Activated T-cell treated with anti-CD3 and anti-CD28 coated beads, Interleukin-2, amount 50 U/mL, for 4 hours (primary cell): ENCODE data around the gene RASAL2. TPM values are rescaled to one million over a fixed set of nuclear protein-coding genes. Genes with fewer than 3 reads are reported as not detected.
"Not testable (repeated sequence)": the region's sequence is repeated elsewhere in the genome, so short reads cannot be mapped to it uniquely, and the experiment has no call there.

Experiments used
- ATAC-seq, 2 donors: fragments of 200-7000 bp; cut with Tn5 transposase; one replicate each; pipeline ENCODE4 v1.10.0; 2021
- DNase-seq: peaks from one replicate; pipeline ENCODE4 v3.0.0-alpha.2; 2020
- H3K27me3 Mint-ChIP-seq: one replicate; pipeline ENCODE4 v1.8.0; 2021; ENCODE audit warnings: low read depth, mixed read lengths
- H3K36me3 Mint-ChIP-seq: one replicate; pipeline ENCODE4 v1.8.0; 2022; ENCODE audit warnings: mixed read lengths; ENCODE audit not compliant: insufficient read depth
- H3K4me1 Mint-ChIP-seq: one replicate; pipeline ENCODE4 v1.8.0; 2021; ENCODE audit warnings: low read depth, mixed read lengths
- H3K4me3 Mint-ChIP-seq: one replicate; pipeline ENCODE4 v1.8.0; 2021; ENCODE audit warnings: mild to moderate bottlenecking, moderate library complexity, mixed read lengths
- H3K9me3 Mint-ChIP-seq: one replicate; pipeline ENCODE4 v1.8.0; 2021; ENCODE audit warnings: mixed read lengths
- total RNA-seq, 3 donors: library from RNA; stranded (reverse); gene quantifications; one replicate each; pipeline ENCODE4 v1.2.1, GENCODE V29; 2021

The RASAL2 gene
- total RNA-seq, 3 donors from 2014 or later, result 0.03 to 0.15 (median 0.08) TPM

GRCh38 chr1:178232949-178233348 lies 139.0 kb downstream of the RASAL2 start:
- no peaks in the 10 kb centered on the region for H3K9me3 Mint-ChIP-seq
- no peak overlapping the region for H3K4me3 Mint-ChIP-seq
- H3K27me3 Mint-ChIP-seq, result no peaks in the 10 kb centered on the region
- no peaks in the 10 kb centered on the region for H3K4me1 Mint-ChIP-seq
- no peaks in the 10 kb centered on the region for H3K36me3 Mint-ChIP-seq
- ATAC-seq, result no peak
- no peak for DNase-seq

GRCh38 chr1:178237121-178237520 lies 143.2 kb downstream of the RASAL2 start:
- Mint-ChIP-seq H3K27me3 (no peaks in the 10 kb centered on the region), H3K9me3 (no peaks in the 10 kb centered on the region), H3K36me3 (no peaks in the 10 kb centered on the region), H3K4me1 (no peaks in the 10 kb centered on the region), H3K4me3 (no peak overlapping the region)
- DNase-seq (no peak), ATAC-seq (no peak)

- H3K27me3 Mint-ChIP-seq, result no peaks in the 10 kb centered on the region
- no peaks in the 10 kb centered on the region for H3K36me3 Mint-ChIP-seq
- DNase-seq, result no peak
- H3K9me3 Mint-ChIP-seq, result peaks cover 2% of the 10 kb centered on the region
- H3K4me1 Mint-ChIP-seq, result no peaks in the 10 kb centered on the region
- no peak overlapping the region for H3K4me3 Mint-ChIP-seq
- ATAC-seq, result no peak
Observed at GRCh38 chr1:178238722-178239510, 145.0 kb downstream of the RASAL2 start.

DNA sequence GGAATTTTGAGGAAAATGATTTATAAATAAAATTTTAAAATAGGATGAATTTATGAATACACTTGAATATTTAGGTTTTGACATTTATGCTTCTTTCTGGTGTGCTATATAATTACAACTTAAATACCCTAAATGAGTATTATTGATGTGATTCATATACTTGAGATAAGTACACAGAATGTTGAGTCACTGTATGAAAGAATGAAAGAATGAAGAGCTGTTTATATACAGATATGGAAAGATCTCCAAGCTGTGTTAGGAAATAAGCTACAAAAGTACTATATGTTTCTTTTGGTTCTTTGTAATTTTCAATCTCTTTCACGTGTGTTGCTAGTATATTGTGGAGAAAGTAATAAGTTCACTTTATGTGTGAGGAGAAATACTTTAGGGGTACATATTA lies 147.2 kb downstream of the RASAL2 start:
- Mint-ChIP-seq H3K4me1 (no peaks in the 10 kb centered on the region), H3K36me3 (no peaks in the 10 kb centered on the region), H3K9me3 (peaks cover 3% of the 10 kb centered on the region), H3K27me3 (no peaks in the 10 kb centered on the region), H3K4me3 (no peak overlapping the region)
- ATAC-seq, result no peak
- no peak for DNase-seq

DNA sequence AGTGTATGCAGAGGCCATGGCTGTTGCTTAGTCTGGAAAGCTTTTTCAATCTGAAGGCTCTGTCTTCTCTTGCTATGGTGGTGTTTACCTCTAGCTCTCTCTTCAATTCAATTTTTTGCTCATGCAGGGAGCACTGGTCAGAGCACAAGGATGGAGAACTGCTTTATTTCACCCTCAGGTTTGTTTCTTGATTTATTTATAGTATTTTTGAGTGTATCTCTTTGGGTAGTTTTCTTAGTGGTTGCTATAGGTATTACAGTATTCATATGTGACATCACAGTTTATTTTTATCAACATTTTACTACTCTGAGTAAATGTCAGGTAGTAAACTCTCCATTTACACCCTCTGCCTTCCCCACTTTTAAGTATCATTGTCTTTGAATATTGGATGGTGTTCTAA lies 147.9 kb downstream of the RASAL2 start:
- no peak for ATAC-seq
- H3K4me3 Mint-ChIP-seq, result no peak overlapping the region

DNA sequence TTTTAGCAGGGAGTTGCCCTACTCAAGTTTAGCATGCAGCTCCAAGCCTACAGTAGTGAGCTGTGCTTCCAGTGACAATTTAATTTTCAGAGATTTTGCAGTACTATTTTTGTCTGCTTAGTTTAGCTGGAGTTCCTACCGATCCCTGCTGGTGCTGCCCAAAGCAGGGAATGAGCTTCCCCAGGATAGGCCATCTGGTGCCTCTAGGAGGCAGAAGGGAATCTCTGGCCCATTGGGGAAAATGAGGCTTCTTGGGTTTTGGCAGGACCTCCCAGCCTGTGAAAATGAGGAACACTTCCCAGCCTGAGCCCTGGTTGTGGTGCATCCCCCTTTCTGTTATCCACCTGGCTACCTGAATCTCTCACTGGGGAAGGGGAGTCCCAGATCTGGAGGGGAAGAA lies 149.2 kb downstream of the RASAL2 start:
- Mint-ChIP-seq H3K36me3 (no peaks in the 10 kb centered on the region), H3K27me3 (no peaks in the 10 kb centered on the region), H3K4me1 (no peaks in the 10 kb centered on the region), H3K4me3 (no peak overlapping the region), H3K9me3 (peaks cover 14% of the 10 kb centered on the region)
- DNase-seq, result no peak
- no peak for ATAC-seq

More for the DNA sequence above, 147.9 kb downstream of the RASAL2 start:
- Mint-ChIP-seq H3K36me3 (no peaks in the 10 kb centered on the region), H3K27me3 (no peaks in the 10 kb centered on the region), H3K4me1 (no peaks in the 10 kb centered on the region), H3K9me3 (peaks cover 3% of the 10 kb centered on the region)
- no peak for DNase-seq

DNA sequence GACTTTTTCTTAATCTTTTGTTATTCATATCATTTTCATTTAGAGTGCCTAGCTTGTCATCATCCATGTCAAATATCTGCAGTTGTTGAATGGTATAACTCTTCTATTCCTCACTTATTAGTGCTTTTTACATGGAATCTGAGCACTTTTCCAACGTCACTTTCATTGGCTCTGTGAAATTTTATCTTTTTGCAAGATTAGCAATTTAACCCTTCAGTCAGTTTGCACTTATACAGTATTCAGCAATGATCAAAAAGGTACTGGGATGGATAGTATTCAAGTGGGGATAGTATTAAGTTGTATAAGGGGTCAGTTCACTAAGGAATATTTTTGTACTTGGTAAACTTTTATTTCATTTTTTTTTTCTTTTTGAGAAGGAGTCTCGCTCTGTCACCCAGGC lies 150.0 kb downstream of the RASAL2 start:
- ATAC-seq, result no peak
- Mint-ChIP-seq H3K9me3 (peaks cover 18% of the 10 kb centered on the region), H3K27me3 (no peaks in the 10 kb centered on the region), H3K36me3 (no peaks in the 10 kb centered on the region), H3K4me1 (no peaks in the 10 kb centered on the region), H3K4me3 (no peak overlapping the region)
- no peak for DNase-seq

DNA sequence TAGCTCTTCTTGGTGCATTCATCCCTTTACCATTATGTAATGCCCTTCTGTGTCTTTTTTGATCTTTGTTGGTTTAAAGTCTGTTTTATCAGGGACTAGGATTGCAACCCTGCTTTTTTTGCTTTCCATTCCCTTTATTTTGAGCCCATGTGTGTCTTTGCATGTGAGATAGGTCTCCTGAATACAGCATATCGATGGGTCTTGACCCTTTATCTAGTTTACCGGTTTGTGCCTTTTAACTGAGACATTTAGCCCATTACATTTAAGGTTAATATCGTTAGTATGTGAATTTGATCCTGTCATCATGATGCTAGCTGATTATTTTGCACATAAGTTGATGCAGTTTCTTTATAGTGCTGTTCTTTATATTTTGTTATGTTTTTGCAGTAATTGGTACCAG lies 154.4 kb downstream of the RASAL2 start:
- peaks cover 22% of the 10 kb centered on the region for H3K9me3 Mint-ChIP-seq
- H3K4me1 Mint-ChIP-seq, H3K4me3 Mint-ChIP-seq, DNase-seq, H3K36me3 Mint-ChIP-seq, H3K27me3 Mint-ChIP-seq, ATAC-seq: not testable (repeated sequence)

GRCh38 chr1:178253581-178253980 lies 159.7 kb downstream of the RASAL2 start:
- H3K9me3 Mint-ChIP-seq, result peaks cover 14% of the 10 kb centered on the region
- not testable (repeated sequence) for H3K4me1 Mint-ChIP-seq, H3K36me3 Mint-ChIP-seq, DNase-seq, H3K27me3 Mint-ChIP-seq, H3K4me3 Mint-ChIP-seq, ATAC-seq

GRCh38 chr1:178254433-178254832 lies 160.5 kb downstream of the RASAL2 start:
- H3K4me1 Mint-ChIP-seq, result no peaks in the 10 kb centered on the region
- DNase-seq, result no peak
- no peak for ATAC-seq
- H3K9me3 Mint-ChIP-seq, result peaks cover 9% of the 10 kb centered on the region
- no peak overlapping the region for H3K4me3 Mint-ChIP-seq
- H3K36me3 Mint-ChIP-seq, result no peaks in the 10 kb centered on the region
- peaks cover 5% of the 10 kb centered on the region for H3K27me3 Mint-ChIP-seq

GRCh38 chr1:178258536-178258935 lies 164.6 kb downstream of the RASAL2 start:
- H3K36me3 Mint-ChIP-seq, result no peaks in the 10 kb centered on the region

GRCh38 chr1:178262120-178262500 lies 168.2 kb downstream of the RASAL2 start:
- ATAC-seq (no peak), DNase-seq (no peak)
- H3K4me3 Mint-ChIP-seq, result no peak overlapping the region
- H3K27me3 Mint-ChIP-seq, result no peaks in the 10 kb centered on the region
- no peaks in the 10 kb centered on the region for H3K36me3 Mint-ChIP-seq
- H3K9me3 Mint-ChIP-seq, result no peaks in the 10 kb centered on the region
- H3K4me1 Mint-ChIP-seq, result no peaks in the 10 kb centered on the region

More at GRCh38 chr1:178258536-178258935, 164.6 kb downstream of the RASAL2 start:
- ATAC-seq (no peak), DNase-seq (no peak)
- Mint-ChIP-seq H3K4me1 (no peaks in the 10 kb centered on the region), H3K4me3 (no peak overlapping the region), H3K9me3 (peaks cover 9% of the 10 kb centered on the region), H3K27me3 (peaks cover 5% of the 10 kb centered on the region)

GRCh38 chr1:178263341-178263740 lies 169.4 kb downstream of the RASAL2 start:
- no peaks in the 10 kb centered on the region for H3K4me1 Mint-ChIP-seq
- H3K36me3 Mint-ChIP-seq, result no peaks in the 10 kb centered on the region
- H3K4me3 Mint-ChIP-seq, result no peak overlapping the region
- no peak for DNase-seq
- H3K9me3 Mint-ChIP-seq, result no peaks in the 10 kb centered on the region
- H3K27me3 Mint-ChIP-seq, result no peaks in the 10 kb centered on the region
- ATAC-seq, result no peak

- no peak for ATAC-seq
- DNase-seq, result no peak
- Mint-ChIP-seq H3K4me1 (no peaks in the 10 kb centered on the region), H3K36me3 (no peaks in the 10 kb centered on the region), H3K9me3 (no peaks in the 10 kb centered on the region), H3K4me3 (no peak overlapping the region), H3K27me3 (no peaks in the 10 kb centered on the region)
Observed at GRCh38 chr1:178266113-178266512, 172.2 kb downstream of the RASAL2 start.

DNA sequence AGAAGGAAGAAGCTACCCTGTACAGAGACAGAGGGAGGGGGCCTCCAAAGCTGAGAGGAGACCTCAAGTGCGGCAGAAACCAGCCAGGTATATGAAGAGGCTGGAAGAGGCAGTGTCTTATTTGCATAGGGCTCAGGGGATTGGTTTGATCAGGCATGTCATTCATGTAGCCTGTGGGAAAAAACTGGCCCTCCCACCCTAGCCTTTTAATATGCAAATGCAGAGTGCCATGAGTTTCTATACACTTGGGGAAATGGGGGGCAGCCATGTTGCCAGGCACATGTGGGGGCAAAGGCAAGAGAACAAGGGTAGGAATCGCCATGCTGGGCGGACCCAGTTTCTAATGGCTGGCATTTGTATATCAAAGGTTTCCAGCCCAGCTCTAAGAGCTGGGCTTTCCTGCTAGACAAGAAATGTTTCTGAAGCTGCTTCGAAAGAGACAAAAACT lies 172.7 kb downstream of the RASAL2 start:
- Mint-ChIP-seq H3K9me3 (no peaks in the 10 kb centered on the region), H3K4me1 (no peaks in the 10 kb centered on the region), H3K36me3 (no peaks in the 10 kb centered on the region), H3K27me3 (no peaks in the 10 kb centered on the region), H3K4me3 (no peak overlapping the region)
- ATAC-seq (no peak), DNase-seq (no peak)
